Activated naive CD8-positive, alpha-beta T cell treated with anti-CD3 and anti-CD28 coated beads, Interleukin-2, amount 50 U/mL, for 24 hours (primary cell): ENCODE measurements around the gene DENND1C.
A peak's percentile ranks its signal among the peaks of the same experiment; 100 is the strongest.

ENCODE experiments used
- ATAC-seq: fragments of 150-1000 bp; cut with Tn5 transposase; one replicate; pipeline ENCODE4 v1.10.0; 2021
- DNase-seq: peaks from one replicate; pipeline ENCODE4 v3.0.0; 2021
- H3K27ac Mint-ChIP-seq: one replicate; pipeline ENCODE4 v1.8.0; 2021; ENCODE audit warnings: mild to moderate bottlenecking, mixed read lengths
- H3K27me3 Mint-ChIP-seq: one replicate; pipeline ENCODE4 v1.8.0; 2021; ENCODE audit warnings: mixed read lengths
- H3K36me3 Mint-ChIP-seq: one replicate; pipeline ENCODE4 v1.8.0; 2021; ENCODE audit warnings: low read depth, mixed read lengths
- H3K4me1 Mint-ChIP-seq: one replicate; pipeline ENCODE4 v1.8.0; 2021; ENCODE audit warnings: mixed read lengths
- H3K4me3 Mint-ChIP-seq: one replicate; pipeline ENCODE4 v1.8.0; 2021; ENCODE audit warnings: mild to moderate bottlenecking, moderate library complexity, mixed read lengths
- H3K9me3 Mint-ChIP-seq: one replicate; pipeline ENCODE4 v1.8.0; 2021; ENCODE audit warnings: mixed read lengths

DENND1C gene

GRCh38 chr19:6458695-6459261, 22.8 kb downstream of the DENND1C start:
- peaks cover 18% of the 10 kb centered on the region for H3K4me1 Mint-ChIP-seq
- peak overlapping the region; percentile 59 for H3K27ac Mint-ChIP-seq
- peaks cover 12% of the 10 kb centered on the region for H3K9me3 Mint-ChIP-seq

GRCh38 chr19:6457958-6458694, 23.5 kb downstream of the DENND1C start:
- H3K9me3 Mint-ChIP-seq = peaks cover 12% of the 10 kb centered on the region
- DNase-seq (no peak), ATAC-seq (no peak)
- peak overlapping the region; percentile 80 for H3K4me3 Mint-ChIP-seq
- no peaks in the 10 kb centered on the region for H3K27me3 Mint-ChIP-seq
- H3K27ac Mint-ChIP-seq = no peak overlapping the region
- H3K4me1 Mint-ChIP-seq = peaks cover 18% of the 10 kb centered on the region
- H3K36me3 Mint-ChIP-seq = peaks cover 18% of the 10 kb centered on the region

More at GRCh38 chr19:6458695-6459261, 22.8 kb downstream of the DENND1C start:
- Mint-ChIP-seq H3K27me3 (no peaks in the 10 kb centered on the region), H3K4me3 (peak overlapping the region; percentile 80), H3K36me3 (peaks cover 12% of the 10 kb centered on the region)
- DNase-seq (no peak), ATAC-seq (no peak)

GRCh38 chr19:6455924-6456323, 25.7 kb downstream of the DENND1C start:
- Mint-ChIP-seq H3K9me3 (peaks cover 12% of the 10 kb centered on the region), H3K4me1 (peaks cover 18% of the 10 kb centered on the region), H3K27me3 (no peaks in the 10 kb centered on the region), H3K4me3 (no peak overlapping the region), H3K36me3 (peaks cover 18% of the 10 kb centered on the region), H3K27ac (no peak overlapping the region)
- DNase-seq = no peak
- ATAC-seq = no peak

GRCh38 chr19:6453951-6454565, 27.5 kb downstream of the DENND1C start:
- ATAC-seq (no peak), DNase-seq (no peak)
- H3K36me3 Mint-ChIP-seq = peaks cover 18% of the 10 kb centered on the region
- no peaks in the 10 kb centered on the region for H3K27me3 Mint-ChIP-seq
- H3K27ac Mint-ChIP-seq = no peak overlapping the region
- no peak overlapping the region for H3K4me3 Mint-ChIP-seq
- peaks cover 12% of the 10 kb centered on the region for H3K9me3 Mint-ChIP-seq
- H3K4me1 Mint-ChIP-seq = peaks cover 11% of the 10 kb centered on the region

- ATAC-seq = no peak
- DNase-seq = no peak
- Mint-ChIP-seq H3K27ac (no peak overlapping the region), H3K27me3 (no peaks in the 10 kb centered on the region), H3K4me3 (no peak overlapping the region), H3K9me3 (peaks cover 12% of the 10 kb centered on the region), H3K36me3 (peaks cover 18% of the 10 kb centered on the region), H3K4me1 (no peaks in the 10 kb centered on the region)
These were observed 28.7 kb downstream of the DENND1C start for GRCh38 chr19:6452899-6453298.

GRCh38 chr19:6452223-6452614, 29.4 kb downstream of the DENND1C start:
- no peaks in the 10 kb centered on the region for H3K27me3 Mint-ChIP-seq
- no peak for ATAC-seq
- no peak for DNase-seq
- no peaks in the 10 kb centered on the region for H3K4me1 Mint-ChIP-seq
- H3K4me3 Mint-ChIP-seq = no peak overlapping the region
- no peak overlapping the region for H3K27ac Mint-ChIP-seq
- H3K36me3 Mint-ChIP-seq = peaks cover 18% of the 10 kb centered on the region
- peaks cover 12% of the 10 kb centered on the region for H3K9me3 Mint-ChIP-seq

- Mint-ChIP-seq H3K4me1 (no peaks in the 10 kb centered on the region), H3K27ac (no peak overlapping the region), H3K9me3 (peaks cover 12% of the 10 kb centered on the region), H3K4me3 (no peak overlapping the region), H3K27me3 (no peaks in the 10 kb centered on the region), H3K36me3 (peaks cover 18% of the 10 kb centered on the region)
- ATAC-seq (no peak), DNase-seq (no peak)
These were observed 29.9 kb downstream of the DENND1C start for GRCh38 chr19:6451583-6452222.

- H3K27me3 Mint-ChIP-seq = no peaks in the 10 kb centered on the region
- DNase-seq (no peak), ATAC-seq (no peak)
- no peaks in the 10 kb centered on the region for H3K4me1 Mint-ChIP-seq
- H3K36me3 Mint-ChIP-seq = peaks cover 15% of the 10 kb centered on the region
- no peak overlapping the region for H3K4me3 Mint-ChIP-seq
- peaks cover 10% of the 10 kb centered on the region for H3K9me3 Mint-ChIP-seq
- H3K27ac Mint-ChIP-seq = no peak overlapping the region
These were observed 31.4 kb downstream of the DENND1C start for GRCh38 chr19:6450166-6450565.

GRCh38 chr19:6448045-6448444, 33.5 kb downstream of the DENND1C start:
- no peaks in the 10 kb centered on the region for H3K9me3 Mint-ChIP-seq
- no peaks in the 10 kb centered on the region for H3K27me3 Mint-ChIP-seq
- H3K4me3 Mint-ChIP-seq = no peak overlapping the region
- ATAC-seq = no peak
- DNase-seq = no peak
- no peak overlapping the region for H3K27ac Mint-ChIP-seq
- H3K4me1 Mint-ChIP-seq = no peaks in the 10 kb centered on the region
- peaks cover 3% of the 10 kb centered on the region for H3K36me3 Mint-ChIP-seq

GRCh38 chr19:6446452-6446851, 35.1 kb downstream of the DENND1C start:
- peaks cover 3% of the 10 kb centered on the region for H3K36me3 Mint-ChIP-seq
- H3K4me3 Mint-ChIP-seq = no peak overlapping the region
- H3K27me3 Mint-ChIP-seq = no peaks in the 10 kb centered on the region
- DNase-seq = no peak
- H3K27ac Mint-ChIP-seq = no peak overlapping the region
- no peaks in the 10 kb centered on the region for H3K9me3 Mint-ChIP-seq
- no peaks in the 10 kb centered on the region for H3K4me1 Mint-ChIP-seq
- no peak for ATAC-seq

GRCh38 chr19:6443986-6444385, 37.6 kb downstream of the DENND1C start:
- Mint-ChIP-seq H3K36me3 (peaks cover 3% of the 10 kb centered on the region), H3K4me3 (no peak overlapping the region), H3K9me3 (no peaks in the 10 kb centered on the region), H3K27me3 (no peaks in the 10 kb centered on the region), H3K27ac (no peak overlapping the region), H3K4me1 (no peaks in the 10 kb centered on the region)
- DNase-seq (no peak), ATAC-seq (no peak)

- DNase-seq (no peak), ATAC-seq (no peak)
- Mint-ChIP-seq H3K4me1 (no peaks in the 10 kb centered on the region), H3K9me3 (no peaks in the 10 kb centered on the region), H3K36me3 (peaks cover 3% of the 10 kb centered on the region), H3K27ac (no peak overlapping the region), H3K4me3 (no peak overlapping the region), H3K27me3 (no peaks in the 10 kb centered on the region)
These were observed 39.4 kb downstream of the DENND1C start for GRCh38 chr19:6442087-6442688.

GRCh38 chr19:6440905-6441304, 40.7 kb downstream of the DENND1C start:
- Mint-ChIP-seq H3K36me3 (peaks cover 2% of the 10 kb centered on the region), H3K4me1 (no peaks in the 10 kb centered on the region), H3K27ac (no peak overlapping the region), H3K9me3 (no peaks in the 10 kb centered on the region), H3K27me3 (no peaks in the 10 kb centered on the region), H3K4me3 (no peak overlapping the region)
- ATAC-seq = no peak
- DNase-seq = no peak

- H3K4me3 Mint-ChIP-seq = no peak overlapping the region
- H3K27ac Mint-ChIP-seq = no peak overlapping the region
- no peaks in the 10 kb centered on the region for H3K27me3 Mint-ChIP-seq
- H3K36me3 Mint-ChIP-seq = no peaks in the 10 kb centered on the region
- ATAC-seq = no peak
- no peak for DNase-seq
- H3K9me3 Mint-ChIP-seq = no peaks in the 10 kb centered on the region
- H3K4me1 Mint-ChIP-seq = no peaks in the 10 kb centered on the region
These were observed 41.8 kb downstream of the DENND1C start for GRCh38 chr19:6439743-6440142.
